D341Med (cell line): ENCODE measurements around the gene C1QL3.
A peak's percentile ranks its signal among the peaks of the same experiment; 100 is the strongest.

Source experiments
- DNase-seq: peaks from one replicate; pipeline ENCODE4 v3.0.0; 2012; ENCODE audit warnings: low spot score

The C1QL3 gene

GRCh38 chr10:16521311-16522016, at the start of gene C1QL3:
Gene C1QL3 (minus strand): TSS chr10:16521879. CDS start chr10:16521065, 814 bp downstream.
- DNase-seq, result peak; percentile 78

GRCh38 chr10:16570731-16571130, 49.1 kb upstream of the C1QL3 start:
- no peak for DNase-seq

- no peak for DNase-seq
These were observed 44.6 kb upstream of the C1QL3 start for GRCh38 chr10:16566202-16566805.

GRCh38 chr10:16565604-16566003, 43.9 kb upstream of the C1QL3 start:
- DNase-seq, result no peak

GRCh38 chr10:16562891-16563290, 41.2 kb upstream of the C1QL3 start:
- DNase-seq, result no peak

GRCh38 chr10:16559236-16559773, 37.6 kb upstream of the C1QL3 start:
- DNase-seq, result no peak

GRCh38 chr10:16547973-16548372, 26.3 kb upstream of the C1QL3 start:
- DNase-seq, result no peak

- DNase-seq, result peak; percentile 74
These were observed 23.5 kb upstream of the C1QL3 start for GRCh38 chr10:16545116-16545736.

GRCh38 chr10:16544591-16544990, 22.9 kb upstream of the C1QL3 start:
- DNase-seq, result no peak

GRCh38 chr10:16544099-16544498, 22.4 kb upstream of the C1QL3 start:
- no peak for DNase-seq

GRCh38 chr10:16536155-16536554, 14.5 kb upstream of the C1QL3 start:
- DNase-seq, result no peak

GRCh38 chr10:16529853-16530252, 8.2 kb upstream of the C1QL3 start:
- no peak for DNase-seq

- DNase-seq, result no peak
These were observed 5.8 kb upstream of the C1QL3 start for GRCh38 chr10:16527452-16527851.

- peak; percentile 81 for DNase-seq
These were observed 779 bp downstream of the C1QL3 start for GRCh38 chr10:16520900-16521299.

- peak; percentile 66 for DNase-seq
These were observed 1.5 kb downstream of the C1QL3 start for GRCh38 chr10:16519908-16520861.

GRCh38 chr10:16519250-16519907, 2.3 kb downstream of the C1QL3 start:
- DNase-seq, result peak; percentile 46

- DNase-seq, result no peak
These were observed 2.9 kb downstream of the C1QL3 start for GRCh38 chr10:16518822-16519221.

- DNase-seq, result no peak
These were observed 10.8 kb downstream of the C1QL3 start for GRCh38 chr10:16510843-16511242.

GRCh38 chr10:16509996-16510395, 11.7 kb downstream of the C1QL3 start:
- no peak for DNase-seq

- no peak for DNase-seq
These were observed 16.5 kb downstream of the C1QL3 start for GRCh38 chr10:16505161-16505560.

GRCh38 chr10:16497911-16498310, 23.8 kb downstream of the C1QL3 start:
- DNase-seq, result no peak
